ENCODE data around the gene ARPC5.

The ARPC5 gene

GRCh38 chr1:183653876-183654451 lies 18.4 kb upstream of the ARPC5 start:
- TF ChIP-seq ZFX (IDR thresholded peaks at IDR 0.05) (no peak), CTCF (conservative IDR thresholded peaks at IDR 0.05) (no peak)
- no peak overlapping the region for H3K27ac ChIP-seq

- no peak for TF ChIP-seq CTCF (conservative IDR thresholded peaks at IDR 0.05)
- no peak overlapping the region for H3K27ac ChIP-seq
Measured at GRCh38 chr1:183653462-183653794, 17.8 kb upstream of the ARPC5 start.

GRCh38 chr1:183652547-183653461 lies 17.2 kb upstream of the ARPC5 start, which contains the start of gene APOBEC4:
TSS of gene APOBEC4 (minus strand) at chr1:183653316. CDS start at chr1:183648781, 4,535 bp downstream.
- no peak within 1 kb of the TSS for H3K27ac ChIP-seq

GRCh38 chr1:183652107-183652506 lies 16.5 kb upstream of the ARPC5 start:
- TF ChIP-seq CTCF (conservative IDR thresholded peaks at IDR 0.05), result no peak
- no peak for TF ChIP-seq ZFX (IDR thresholded peaks at IDR 0.05)
- no peak overlapping the region for H3K27ac ChIP-seq

More at GRCh38 chr1:183652547-183653461, 17.2 kb upstream of the ARPC5 start, which contains the start of gene APOBEC4:
- TF ChIP-seq ZFX (IDR thresholded peaks at IDR 0.05) (no peak), CTCF (conservative IDR thresholded peaks at IDR 0.05) (no peak)

- no peak overlapping the region for H3K27ac ChIP-seq
- TF ChIP-seq ZFX (IDR thresholded peaks at IDR 0.05), result no peak
- TF ChIP-seq CTCF (conservative IDR thresholded peaks at IDR 0.05), result no peak
Measured at GRCh38 chr1:183651612-183652011, 16.0 kb upstream of the ARPC5 start.

GRCh38 chr1:183648042-183648441 lies 12.5 kb upstream of the ARPC5 start:
- TF ChIP-seq CTCF (conservative IDR thresholded peaks at IDR 0.05) (no peak), ZFX (IDR thresholded peaks at IDR 0.05) (no peak)
- H3K27ac ChIP-seq, result no peak overlapping the region

- TF ChIP-seq CTCF (conservative IDR thresholded peaks at IDR 0.05) (no peak), ZFX (IDR thresholded peaks at IDR 0.05) (no peak)
- H3K27ac ChIP-seq, result no peak overlapping the region
Measured at GRCh38 chr1:183646776-183647175, 11.2 kb upstream of the ARPC5 start.

All from C4-2B (cell line).